HL-60/S4 treated with retinoic acid at 250 ng/mL for 4 days and 3 days (cell line): ENCODE measurements around the gene SYNM.
"Not testable (repeated sequence)": the region's sequence is repeated elsewhere in the genome, so short reads cannot be mapped to it uniquely, and the experiment has no call there.

ENCODE experiments used
- in situ Hi-C: fragments of 300-500 bp; cut with MboI; formaldehyde crosslinking; loops from 2 replicates; pipeline ENCODE4 v1.7.0; 2022; ENCODE audit warnings: low sequenced_read_pairs

SYNM gene

DNA sequence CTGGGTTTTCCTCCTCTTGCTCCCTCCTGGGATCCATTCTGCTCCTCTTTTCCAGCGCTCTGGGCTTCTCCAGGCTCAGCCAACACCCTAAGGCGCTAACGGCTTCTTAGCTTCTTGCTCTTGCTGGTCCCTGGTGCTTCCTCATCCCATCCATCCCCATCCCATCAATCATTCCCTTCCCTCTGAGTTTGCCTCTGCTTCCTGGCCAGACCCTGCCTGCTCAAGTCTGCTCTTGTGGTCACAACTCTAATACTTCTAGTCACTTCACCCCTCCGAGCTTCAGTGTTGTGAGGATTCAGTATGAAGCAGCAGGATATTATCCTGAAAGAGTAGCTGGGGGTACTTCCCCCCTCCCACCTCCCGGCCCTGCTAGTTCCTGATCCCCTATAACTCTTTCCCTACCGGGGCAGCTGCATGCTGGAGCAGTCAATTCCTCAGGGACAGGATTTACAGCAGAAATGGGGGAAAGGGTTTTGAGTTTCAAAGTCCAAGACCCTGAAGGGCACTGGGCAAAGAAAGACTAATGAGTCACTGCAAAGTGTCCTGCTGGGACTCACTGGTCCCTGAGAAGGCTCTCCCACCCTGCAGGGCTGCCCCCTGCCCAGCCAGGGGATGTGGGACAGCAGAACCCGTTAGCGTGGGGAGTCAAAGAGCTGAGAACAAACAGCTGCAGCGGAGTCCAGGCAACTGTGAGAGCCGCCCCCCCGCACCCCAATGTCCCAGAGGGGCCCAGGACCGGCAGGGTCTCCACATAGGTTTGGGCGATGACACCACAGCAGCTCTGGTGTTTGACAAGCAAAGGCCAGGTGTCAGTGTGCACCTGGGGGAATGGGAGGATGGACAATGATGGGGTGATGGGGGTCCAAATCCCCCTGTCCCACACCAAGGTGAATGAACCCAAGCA lies 2.3 kb upstream of the SYNM start:
- in situ Hi-C loops, result no loop called here

DNA sequence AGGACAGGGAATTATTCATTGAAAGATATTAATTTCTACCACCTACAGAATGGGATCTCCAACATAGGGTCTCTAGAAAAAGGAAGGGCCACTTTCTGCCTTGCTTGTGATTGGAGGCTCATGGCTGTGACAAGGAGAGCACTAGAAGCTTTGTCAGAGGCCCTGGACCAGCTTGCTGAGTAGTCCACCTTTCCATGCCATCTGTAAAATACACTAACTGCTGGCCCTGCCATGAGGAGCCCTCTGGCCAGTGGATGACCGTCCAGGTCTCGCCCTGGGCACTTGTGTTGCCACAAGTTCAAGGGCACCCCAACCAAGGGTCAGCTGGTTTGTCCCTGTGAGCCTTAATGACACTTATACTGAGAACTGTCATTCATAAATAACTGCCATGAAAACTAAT lies 1.6 kb upstream of the SYNM start:
- in situ Hi-C loops, result no loop called here

DNA sequence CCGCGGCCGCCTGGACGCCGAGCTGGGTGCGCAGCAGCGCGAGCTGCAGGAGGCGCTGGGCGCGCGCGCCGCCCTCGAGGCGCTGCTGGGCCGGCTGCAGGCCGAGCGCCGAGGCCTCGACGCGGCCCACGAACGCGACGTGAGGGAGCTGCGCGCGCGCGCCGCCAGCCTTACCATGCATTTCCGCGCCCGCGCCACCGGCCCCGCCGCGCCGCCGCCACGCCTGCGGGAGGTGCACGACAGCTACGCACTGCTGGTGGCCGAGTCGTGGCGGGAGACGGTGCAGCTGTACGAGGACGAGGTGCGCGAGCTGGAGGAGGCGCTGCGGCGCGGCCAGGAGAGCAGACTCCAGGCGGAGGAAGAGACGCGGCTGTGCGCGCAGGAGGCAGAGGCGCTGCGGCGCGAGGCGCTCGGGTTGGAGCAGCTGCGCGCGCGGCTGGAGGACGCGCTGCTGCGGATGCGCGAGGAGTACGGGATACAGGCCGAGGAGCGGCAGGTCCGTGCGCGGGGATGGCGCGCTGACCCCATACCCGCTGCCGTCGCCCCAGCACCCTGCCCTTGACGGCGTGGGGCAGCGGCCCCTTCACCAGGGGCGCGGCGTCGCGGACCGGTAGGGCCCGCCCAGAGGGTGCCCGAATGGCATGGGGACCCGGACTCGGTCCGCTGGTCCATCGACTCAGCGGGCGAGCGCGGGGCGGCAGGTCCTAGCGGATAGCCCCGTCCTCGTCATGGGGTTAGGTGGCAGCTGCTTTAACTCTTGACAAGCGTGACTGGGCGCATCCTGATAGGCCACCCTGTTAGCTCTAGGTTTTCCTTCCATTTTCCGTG lies 848 bp downstream of the SYNM start:
- in situ Hi-C loops, result no loop called here

DNA sequence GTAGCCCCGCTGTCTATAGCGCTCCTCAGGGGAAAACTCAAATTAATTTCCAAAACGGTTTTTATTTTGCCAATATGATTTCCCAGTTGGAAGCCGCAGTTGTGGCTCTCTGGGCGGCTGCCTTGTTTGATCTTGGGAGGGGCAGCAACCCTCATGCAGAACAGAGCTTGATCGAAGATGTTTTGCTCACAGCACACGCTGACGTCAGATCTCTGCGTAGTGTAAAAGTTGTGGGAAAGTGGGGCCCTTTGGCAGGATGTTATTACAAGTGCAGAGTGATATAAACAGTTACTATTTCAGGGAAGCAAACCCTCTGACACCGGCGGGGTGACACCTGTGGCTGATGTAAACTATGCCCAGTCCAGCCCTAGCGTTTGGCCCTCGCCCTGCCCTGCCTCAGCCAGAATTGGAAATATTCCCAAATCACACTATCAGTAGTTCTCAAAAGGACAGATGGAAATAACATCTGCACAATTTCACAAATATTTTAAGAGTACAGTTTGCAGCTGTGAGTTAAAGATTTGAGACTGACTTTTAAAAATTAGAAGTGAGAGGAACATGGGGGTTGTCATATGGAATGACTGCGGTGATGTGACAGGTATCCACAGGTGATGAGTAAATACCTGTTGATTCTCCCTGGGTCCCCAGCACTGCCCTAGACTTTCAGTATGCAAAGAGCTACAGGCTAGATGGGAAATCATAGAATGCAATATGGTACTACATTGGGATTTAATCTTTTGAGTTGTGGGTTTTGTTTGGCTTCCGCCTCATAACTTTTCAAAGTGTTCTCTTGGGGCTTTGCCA lies 1.7 kb downstream of the SYNM start:
- in situ Hi-C loops, result no loop called here

DNA sequence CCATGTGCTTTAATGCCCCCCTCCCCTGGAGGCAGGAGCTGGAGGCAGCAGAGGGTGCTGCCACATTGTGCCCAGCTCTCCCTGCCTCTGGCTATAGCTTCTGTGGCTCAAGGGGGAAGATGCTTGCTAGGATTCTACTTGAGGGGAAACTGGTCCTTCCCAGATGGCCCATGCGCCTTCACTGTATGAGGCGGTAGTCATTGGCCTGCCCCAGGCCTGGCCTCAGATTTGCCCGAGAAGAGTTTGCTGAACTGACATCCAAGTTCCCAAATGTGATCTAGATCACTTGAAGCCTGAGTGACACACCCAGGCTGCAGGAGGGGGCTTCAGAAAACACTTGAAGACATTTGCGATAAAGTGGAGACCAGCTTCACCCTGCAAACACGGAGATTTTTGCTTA lies 4.1 kb downstream of the SYNM start:
- in situ Hi-C loops, result no loop called here

DNA sequence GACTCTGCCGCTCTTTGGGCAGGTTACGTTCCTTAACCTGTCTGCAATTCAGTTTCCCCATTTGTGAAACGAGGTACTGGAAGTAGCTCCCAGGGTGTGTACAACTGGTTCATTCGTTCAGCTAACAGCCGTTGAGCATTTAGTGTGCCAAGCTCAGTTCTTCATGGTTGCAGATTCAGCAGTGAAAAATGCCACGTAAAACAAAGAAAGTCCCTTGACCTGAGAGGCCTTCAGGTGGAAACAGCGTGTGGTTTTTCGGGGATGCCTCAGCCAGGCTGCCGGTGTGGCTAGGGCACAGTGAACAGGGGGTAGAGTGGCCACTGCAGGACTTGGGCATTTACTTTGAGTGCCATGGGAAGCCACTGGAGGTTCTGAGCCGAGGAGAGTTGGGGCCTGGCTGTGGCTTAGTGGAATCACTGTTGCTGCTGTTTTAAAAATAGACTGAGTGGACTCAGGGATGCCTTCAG lies 4.7 kb downstream of the SYNM start:
- in situ Hi-C loops, result no loop called here

DNA sequence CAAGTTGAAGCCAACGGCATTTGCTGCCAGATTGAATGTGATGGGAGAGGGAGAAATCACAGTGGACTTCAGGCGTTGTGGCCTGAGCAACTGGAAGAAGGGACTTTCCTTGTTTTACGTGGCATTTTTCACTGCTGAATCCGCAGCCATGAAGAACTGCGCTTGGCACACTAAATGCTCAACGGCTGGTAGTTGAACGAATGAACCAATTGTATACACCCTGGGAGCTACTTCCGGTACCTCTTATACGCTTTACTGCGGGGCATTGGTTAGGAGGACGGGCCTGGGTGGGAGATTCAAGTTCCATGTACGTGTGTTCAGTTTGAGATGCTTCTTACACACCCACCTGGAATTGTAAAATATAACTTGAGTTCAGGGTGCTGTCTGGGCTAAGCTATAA lies 5.2 kb downstream of the SYNM start:
- in situ Hi-C loops, result no loop called here

DNA sequence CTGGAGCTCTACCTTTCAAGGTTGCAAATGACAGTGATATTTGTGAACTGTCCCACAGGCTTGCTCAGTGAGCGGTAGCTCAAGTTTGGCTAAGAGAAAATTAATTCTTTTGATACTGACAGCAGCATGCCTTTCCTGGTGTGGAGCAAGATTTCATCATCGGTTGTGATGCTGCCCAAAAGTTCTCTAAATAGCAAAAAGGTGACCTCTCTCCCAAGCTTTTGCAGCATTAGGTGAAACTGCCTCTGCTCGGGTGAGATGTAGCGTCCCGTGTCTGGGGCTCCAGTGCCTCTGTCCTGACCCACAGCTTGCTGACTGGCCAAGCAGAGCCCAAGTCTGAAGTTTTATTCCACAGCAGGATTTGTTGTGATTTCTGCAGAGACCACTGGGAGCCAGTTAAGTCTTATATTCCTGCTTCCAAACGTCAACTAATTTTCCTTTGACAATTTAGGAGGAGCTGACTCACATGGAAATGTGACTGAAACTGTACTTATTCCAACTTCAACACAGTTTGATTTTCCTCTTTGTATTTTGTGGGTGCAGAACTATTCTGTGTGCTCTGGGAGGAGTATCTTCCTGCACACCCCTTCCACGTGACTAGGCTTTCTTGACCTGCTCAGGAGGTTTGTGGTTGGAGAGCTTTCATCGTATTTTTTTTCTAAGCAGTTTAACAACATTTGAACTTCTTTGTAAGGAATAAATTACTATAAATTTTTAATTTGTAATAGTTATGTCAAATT lies 5.9 kb downstream of the SYNM start:
- in situ Hi-C loops, result no loop called here

DNA sequence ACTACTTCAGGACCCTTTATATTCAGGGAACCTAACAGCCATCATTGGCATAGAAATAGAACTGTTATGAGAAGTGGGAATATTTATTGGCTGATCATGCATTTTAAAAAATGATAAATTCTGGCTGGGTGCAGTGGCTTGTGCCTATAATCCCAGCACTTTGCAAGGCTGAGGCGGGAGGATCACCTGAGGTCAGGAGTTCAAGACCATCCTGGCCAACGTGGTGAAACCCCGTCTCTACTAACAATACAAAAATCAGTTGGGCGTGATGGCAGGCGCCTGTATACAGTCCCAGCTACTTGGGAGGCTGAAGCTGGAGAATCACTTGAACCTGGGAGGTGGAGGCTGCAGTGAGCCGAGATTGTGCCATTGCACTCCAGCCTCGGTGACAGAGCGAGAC lies 6.8 kb downstream of the SYNM start:
- in situ Hi-C loops, result not testable (repeated sequence)

DNA sequence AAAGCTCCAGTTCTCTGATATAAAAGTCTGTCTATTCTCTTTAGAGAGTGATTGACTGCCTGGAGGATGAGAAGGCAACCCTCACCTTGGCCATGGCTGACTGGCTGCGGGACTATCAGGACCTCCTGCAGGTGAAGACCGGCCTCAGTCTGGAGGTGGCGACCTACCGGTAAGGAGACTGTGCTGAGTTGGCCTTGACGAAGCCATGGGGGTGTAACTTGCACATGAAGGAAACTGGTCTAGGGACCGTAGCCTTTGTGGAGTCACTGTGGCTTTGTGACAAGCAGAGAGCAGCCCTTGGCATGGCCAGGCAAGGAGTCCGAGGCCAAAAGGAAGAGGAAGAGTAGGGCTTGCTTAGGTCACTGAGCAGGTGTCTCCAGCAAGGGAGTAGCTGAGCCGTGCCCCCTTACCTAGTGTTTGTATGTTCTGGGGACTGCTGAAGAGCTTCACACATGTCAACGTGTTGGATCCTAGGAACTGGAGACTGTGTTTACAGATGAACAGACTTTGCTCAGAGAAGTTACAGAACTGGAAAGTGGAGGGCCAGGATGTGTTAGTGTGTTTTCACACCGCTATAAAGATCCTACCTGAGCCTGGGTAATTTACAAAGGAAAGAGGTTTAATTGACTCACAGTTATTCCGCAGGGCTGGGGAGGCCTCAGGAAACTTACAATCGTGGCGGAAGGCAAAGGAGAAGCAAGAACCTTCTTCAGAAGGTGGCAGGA lies 8.8 kb downstream of the SYNM start:
- in situ Hi-C loops, result no loop called here

DNA sequence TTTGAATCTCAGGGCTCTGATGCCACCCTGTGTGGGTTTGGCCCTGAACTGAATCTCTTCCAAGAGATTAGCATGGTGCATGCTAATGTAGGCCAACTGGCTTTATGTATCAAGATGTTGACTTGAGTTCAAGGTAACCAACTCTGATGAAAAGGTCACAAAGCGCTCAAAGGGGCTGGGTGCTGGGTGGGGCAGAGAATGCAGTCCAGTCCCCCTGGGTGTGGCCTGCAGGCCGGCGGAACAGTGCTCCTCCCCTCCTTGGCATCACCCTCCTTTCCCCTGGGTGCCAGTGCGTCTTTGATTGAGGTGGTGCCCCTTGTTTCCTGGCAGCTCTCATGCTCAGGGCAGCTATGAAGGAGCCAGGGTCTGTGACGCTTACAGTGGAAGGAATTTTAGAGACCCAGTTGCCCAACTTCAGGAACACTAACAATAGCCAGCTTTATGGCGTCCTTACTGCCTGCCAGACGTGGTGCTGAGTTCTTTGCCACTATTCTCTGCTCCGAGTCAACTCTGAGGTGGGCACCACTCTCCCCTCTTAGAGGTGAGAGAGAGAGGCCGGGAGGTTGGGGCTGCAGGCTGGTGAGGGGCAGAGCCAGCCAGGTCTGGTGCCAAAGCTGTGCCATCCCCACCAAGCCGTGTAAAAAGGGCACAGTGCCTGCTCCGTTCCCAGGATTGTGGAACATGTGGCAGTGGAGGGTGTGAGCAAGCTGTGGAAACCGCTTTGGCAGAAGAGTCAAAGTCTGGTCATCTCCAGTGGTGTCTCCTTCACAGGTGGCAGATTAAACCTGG lies 9.8 kb downstream of the SYNM start:
- in situ Hi-C loops, result no loop called here

DNA sequence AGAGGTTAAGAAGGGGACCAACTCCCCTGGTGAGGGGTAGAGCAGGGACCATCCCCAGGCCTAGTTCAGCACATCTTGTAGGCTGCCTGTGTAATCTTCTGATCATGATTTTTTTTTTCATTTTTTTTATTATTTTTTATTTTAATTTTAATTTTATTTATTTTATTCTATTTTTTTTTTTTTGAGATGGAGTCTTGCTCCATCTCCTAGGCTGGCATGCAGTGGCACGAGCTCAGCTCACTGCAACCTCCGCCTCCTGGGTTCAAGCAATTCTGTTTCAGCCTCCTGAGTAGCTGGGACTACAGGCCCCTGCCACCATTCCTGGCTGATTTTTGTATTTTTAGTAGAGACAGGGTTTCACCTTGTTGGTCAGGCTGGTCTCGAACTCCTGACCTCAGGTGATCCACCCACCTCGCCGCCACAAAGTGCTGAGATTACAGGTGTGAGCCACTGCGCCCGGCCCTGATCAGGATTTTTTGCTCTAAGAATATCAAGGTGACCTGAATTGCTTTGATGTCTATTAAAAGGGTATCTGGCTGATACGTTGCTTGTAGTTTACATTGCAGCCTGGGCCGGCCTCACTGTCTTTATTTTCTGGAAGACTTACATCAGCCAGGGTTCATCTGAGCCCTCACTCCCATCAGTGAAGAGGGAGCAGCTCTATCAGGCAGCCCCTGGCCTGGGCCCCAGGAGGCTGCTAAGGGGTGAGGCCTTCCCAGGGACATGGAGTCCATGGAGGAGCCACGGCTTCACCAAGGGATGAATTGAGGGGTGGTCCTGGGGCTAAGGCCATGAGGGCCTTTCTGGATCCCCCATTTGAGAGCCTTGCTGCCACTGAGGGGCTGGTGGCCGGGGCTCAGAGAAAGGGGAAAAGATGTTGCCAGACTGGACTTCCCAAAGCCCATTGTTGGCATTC lies 10.7 kb downstream of the SYNM start:
- in situ Hi-C loops, result no loop called here

DNA sequence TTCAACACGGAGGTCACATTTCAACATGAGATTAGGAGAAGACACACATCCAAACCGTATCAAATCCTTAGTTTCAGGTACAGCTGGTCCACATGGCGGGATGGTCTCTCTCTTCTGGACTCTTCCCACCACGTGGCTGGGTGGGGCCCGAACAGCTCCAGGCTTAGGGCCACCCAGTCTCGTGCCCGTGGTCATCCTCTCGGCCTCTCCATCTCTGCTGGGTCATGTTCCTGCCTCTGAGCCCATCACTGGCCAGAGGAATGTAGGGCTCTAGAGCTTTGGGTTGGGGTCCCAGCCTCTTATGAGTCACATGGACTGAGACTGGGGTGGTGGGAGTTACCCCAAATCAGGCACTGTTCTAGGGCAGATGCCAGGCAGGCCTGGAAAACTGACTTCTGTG lies 12.2 kb downstream of the SYNM start:
- in situ Hi-C loops, result no loop called here

DNA sequence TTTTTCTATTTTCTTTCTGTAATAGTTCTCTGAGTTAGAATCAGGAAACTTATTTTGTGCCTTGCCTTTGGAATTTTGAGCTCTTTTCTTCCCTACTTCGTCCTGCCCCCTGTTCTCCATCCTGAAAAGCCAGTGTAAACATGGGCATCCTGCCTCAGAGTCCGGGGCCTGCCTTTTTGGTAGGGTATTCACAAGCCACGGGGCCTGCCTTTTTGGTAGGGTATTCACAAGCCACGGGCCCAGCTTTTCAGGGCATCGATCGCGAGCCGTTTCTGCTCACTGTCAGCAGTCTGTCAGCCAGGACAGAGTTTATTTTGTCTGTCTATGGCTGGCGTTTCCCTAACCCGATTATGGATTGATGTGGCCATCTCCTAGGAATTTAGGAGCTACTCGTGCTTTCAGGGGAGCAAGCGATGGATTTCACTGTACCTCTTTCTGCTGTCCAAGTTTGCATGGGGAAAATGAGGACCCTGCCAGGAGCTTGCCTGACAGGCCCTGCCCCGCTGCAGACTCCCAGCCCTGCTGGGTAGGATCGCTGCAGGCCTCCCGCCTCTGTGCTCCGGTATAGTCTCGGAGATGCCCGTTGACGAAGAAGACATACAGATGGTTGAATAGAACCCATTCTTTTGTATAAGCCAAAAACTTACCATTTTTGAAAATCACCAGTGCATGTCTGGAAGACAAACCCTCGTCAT lies 12.8 kb downstream of the SYNM start:
- in situ Hi-C loops, result no loop called here

DNA sequence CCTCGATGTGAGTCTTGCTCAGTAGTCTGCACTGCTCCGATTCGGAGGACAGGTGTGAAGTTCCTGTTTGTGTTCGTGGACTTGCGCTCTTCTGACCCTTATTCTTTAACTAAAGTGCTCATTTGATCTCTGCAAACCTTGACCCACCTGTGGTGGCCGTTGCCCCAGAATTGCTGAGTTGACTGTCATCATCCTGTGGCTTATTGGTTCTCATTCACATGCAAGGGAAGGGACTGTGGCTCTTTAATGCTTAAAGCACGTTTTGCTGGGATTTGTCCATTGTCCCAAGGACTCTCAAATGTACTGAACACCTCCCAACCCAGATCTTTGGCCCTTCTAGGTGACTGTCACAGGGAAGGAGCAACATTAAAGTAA lies 13.4 kb downstream of the SYNM start:
- in situ Hi-C loops, result no loop called here

DNA sequence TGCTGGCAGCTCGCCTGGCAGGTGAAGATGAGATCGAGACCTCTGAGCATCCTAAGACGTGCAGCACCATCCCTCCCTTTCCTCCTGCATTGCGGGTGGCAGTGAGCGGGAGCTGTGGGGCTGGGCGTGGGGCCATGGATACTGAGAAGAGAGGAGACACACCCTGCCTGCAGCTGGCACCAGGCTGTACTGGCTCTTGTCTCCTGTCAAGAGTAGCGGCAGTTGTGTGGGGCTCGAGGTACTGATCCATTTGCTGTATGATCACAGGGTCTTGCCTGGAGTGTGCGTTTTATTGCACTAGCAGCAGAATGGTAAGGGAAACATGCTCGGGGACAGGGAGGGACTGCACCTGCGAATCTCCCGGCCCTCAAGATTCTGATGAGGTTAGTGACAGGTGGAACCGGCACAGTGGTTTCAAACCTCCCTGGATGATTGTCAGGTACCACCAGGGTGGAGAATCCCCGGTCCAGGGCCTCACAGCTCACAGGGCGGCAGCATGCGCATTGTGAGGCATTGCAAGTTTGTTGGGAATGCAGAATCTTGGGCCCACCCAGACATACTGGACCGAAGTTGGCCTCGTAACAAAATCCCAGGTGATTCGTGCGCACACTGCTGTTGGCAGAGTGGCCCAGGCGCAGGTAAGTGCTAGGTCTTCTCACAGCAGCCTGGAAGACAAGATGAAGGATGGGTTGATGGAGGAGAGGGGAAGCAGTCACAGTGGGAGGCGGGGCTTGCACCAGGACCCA lies 14.1 kb downstream of the SYNM start:
- in situ Hi-C loops, result no loop called here
